MCF 10A (cell line): Measurements from ENCODE around the gene NAA10. TPM values are rescaled to one million over a fixed set of nuclear protein-coding genes. Genes with fewer than 3 reads are reported as not detected.

Experiments
- BruUV-seq: library from RNA; stranded (reverse); fragments of 400-500 nt; replicated peaks from 2 replicates; lab custom pipeline; 2021; lab: Mats Ljungman, UMichigan
- CTCF ChIA-PET: fragments of 300-600 bp; sonication (Branson Sonifier 250); formaldehyde crosslinking; extraction: SDS; loops from one replicate; lab custom pipeline; 2021; ENCODE audit warnings: antibody characterized with exemption, inconsistent platforms; lab: Yijun Ruan, JAX
- POLR2A ChIA-PET: fragments of 300-600, 350-650 bp; sonication (Branson Sonifier 250); formaldehyde crosslinking; extraction: SDS; loops from one replicate; lab custom pipeline; 2020; ENCODE audit warnings: antibody characterized with exemption, inconsistent platforms; lab: Yijun Ruan, JAX
- DNase-seq: peaks from one replicate; pipeline ENCODE4 v3.0.0-alpha.2; 2018; ENCODE audit not compliant: unreplicated experiment
- H3K27ac Mint-ChIP-seq: one replicate; pipeline ENCODE4 v1.8.0; 2022; ENCODE audit warnings: mild to moderate bottlenecking, low read depth, mixed read lengths; ENCODE audit not compliant: unreplicated experiment
- H3K27me3 Mint-ChIP-seq: one replicate; pipeline ENCODE4 v1.8.0; 2022; ENCODE audit warnings: mixed read lengths; ENCODE audit not compliant: insufficient read depth, unreplicated experiment
- H3K36me3 Mint-ChIP-seq: one replicate; pipeline ENCODE4 v1.8.0; 2022; ENCODE audit warnings: mild to moderate bottlenecking, moderate library complexity, mixed read lengths; ENCODE audit not compliant: insufficient read depth, unreplicated experiment
- H3K4me1 Mint-ChIP-seq: one replicate; pipeline ENCODE4 v1.8.0; 2022; ENCODE audit warnings: mixed read lengths; ENCODE audit not compliant: insufficient read depth, unreplicated experiment
- H3K4me3 Mint-ChIP-seq: one replicate; pipeline ENCODE4 v1.8.0; 2022; ENCODE audit warnings: mild to moderate bottlenecking, moderate library complexity, mixed read lengths; ENCODE audit not compliant: unreplicated experiment
- H3K9me3 Mint-ChIP-seq: one replicate; pipeline ENCODE4 v1.8.0; 2022; ENCODE audit warnings: mixed read lengths; ENCODE audit not compliant: unreplicated experiment
- intact Hi-C: fragments of 100-400 bp; cut with micrococcal nuclease; formaldehyde crosslinking; loops from 2 replicates; pipeline ENCODE4 v1.14.1; 2022
- total RNA-seq: library from RNA; stranded (reverse); gene quantifications from 2 replicates; pipeline ENCODE4 v1.2.3, GENCODE V29; 2022
- TF ChIP-seq, protein P1 (sequence below): fragments of 200-600 bp; IDR thresholded peaks from one replicate; pipeline ENCODE4 v1.8.0; 2022; ENCODE audit warnings: antibody characterized with exemption, mild to moderate bottlenecking; ENCODE audit not compliant: unreplicated experiment

NAA10 gene
- total RNA-seq, 1 experiment from 2014 or later, result 166 TPM

DNA sequence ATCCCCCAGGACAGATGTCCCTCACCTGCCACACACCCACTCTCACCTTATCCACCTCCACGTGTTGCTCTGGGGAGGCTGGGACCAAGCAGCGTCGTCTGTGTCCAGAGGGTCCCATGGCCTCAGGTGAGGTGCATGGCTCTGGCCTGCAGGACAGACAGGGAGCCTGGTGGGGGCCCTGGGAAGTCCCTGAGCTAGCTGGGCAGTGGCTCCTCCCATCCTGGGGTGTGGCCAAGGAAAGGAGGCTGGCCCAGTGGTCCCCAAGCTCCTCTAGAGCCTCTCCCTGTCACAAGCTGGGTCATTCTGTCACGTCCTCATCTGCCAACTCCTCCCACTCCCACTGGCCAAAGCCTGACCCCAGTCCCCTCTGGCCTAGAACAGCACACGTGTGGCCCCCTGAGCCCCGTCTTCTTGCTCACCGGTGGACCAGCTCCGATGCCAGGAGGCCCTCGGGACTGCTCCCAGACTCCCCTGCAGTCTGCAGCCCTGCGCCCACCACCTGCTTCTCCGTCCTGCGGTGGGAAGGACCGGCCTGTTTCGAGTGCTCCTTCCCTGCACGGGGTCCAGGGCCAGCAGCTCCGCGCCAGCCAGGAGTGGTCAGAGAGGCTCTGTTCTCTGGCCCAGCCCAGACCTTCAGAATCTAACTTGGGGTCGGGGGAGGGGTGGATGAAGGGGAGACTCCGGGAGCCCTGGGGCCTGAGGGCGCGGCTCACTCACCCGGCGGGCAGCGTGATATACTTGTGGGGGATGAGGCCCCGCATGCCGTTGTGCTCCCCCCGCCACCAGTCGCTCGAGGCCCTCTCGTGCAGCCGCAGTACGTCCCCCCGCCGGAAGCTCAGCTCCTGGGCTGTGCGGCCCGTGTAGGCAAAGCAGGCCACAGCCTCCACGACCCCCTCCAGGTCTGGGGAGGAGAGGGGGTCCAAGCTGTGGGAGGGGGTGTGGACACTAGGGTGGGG is 25.5 kb downstream of the NAA10 start:
- BruUV-seq, result no TSS peak
- ChIA-PET CTCF (interaction anchor here (0.6 to 5.0 kb wide), 3 partner anchors 13 to 202 kb away, joined by 3 to 31 read pairs (median 17); no protein-coding TSS in a partner anchor), POLR2A (no interaction called here)
- no peaks in the 10 kb centered on the region for H3K36me3 Mint-ChIP-seq
- H3K4me1 Mint-ChIP-seq, result no peaks in the 10 kb centered on the region
- H3K27me3 Mint-ChIP-seq, result peaks cover 14% of the 10 kb centered on the region
- no peak overlapping the region for H3K27ac Mint-ChIP-seq
- no peak for DNase-seq
- no peak overlapping the region for H3K4me3 Mint-ChIP-seq
- TF ChIP-seq, protein P1, sequence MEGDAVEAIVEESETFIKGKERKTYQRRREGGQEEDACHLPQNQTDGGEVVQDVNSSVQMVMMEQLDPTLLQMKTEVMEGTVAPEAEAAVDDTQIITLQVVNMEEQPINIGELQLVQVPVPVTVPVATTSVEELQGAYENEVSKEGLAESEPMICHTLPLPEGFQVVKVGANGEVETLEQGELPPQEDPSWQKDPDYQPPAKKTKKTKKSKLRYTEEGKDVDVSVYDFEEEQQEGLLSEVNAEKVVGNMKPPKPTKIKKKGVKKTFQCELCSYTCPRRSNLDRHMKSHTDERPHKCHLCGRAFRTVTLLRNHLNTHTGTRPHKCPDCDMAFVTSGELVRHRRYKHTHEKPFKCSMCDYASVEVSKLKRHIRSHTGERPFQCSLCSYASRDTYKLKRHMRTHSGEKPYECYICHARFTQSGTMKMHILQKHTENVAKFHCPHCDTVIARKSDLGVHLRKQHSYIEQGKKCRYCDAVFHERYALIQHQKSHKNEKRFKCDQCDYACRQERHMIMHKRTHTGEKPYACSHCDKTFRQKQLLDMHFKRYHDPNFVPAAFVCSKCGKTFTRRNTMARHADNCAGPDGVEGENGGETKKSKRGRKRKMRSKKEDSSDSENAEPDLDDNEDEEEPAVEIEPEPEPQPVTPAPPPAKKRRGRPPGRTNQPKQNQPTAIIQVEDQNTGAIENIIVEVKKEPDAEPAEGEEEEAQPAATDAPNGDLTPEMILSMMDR, result no peak
- H3K9me3 Mint-ChIP-seq, result no peaks in the 10 kb centered on the region
- intact Hi-C loops, result no loop called here

DNA sequence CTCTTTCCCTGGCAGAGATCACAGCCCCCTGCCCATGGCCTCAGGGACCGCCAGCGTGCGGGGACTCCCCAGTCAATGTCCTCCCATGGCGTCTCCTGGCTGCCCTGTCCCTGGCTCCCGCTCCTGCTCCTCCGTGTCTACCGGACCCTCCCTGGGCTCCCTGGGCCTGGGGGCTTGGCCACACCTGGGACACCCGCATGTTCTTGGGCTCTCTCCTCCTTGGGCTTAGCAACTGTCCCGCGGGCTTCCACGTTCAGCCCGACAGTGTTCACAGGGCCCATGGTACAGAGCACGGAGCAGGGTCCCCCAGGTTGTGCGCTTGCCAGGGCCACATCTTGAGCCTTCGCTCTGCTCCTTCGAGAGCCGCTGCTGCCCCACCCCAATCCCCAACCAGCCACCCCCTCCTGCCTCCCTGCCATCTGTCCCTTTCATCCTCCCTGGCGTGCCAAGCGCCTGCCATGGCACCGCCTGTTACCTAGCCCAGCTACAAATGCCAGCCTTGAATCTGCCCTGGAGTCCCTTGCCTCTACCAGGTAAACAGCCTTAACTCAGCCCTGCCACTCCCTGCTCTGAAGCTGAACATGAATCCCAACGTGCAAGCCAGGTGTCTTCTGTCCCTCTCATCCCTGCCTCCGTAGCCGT is 26.5 kb downstream of the NAA10 start:
- H3K4me3 Mint-ChIP-seq, result no peak overlapping the region
- no peak overlapping the region for H3K27ac Mint-ChIP-seq
- ChIA-PET CTCF (interaction anchor here (0.6 to 2.6 kb wide), 3 partner anchors 14 to 201 kb away, joined by 3 to 17 read pairs (median 5); no protein-coding TSS in a partner anchor), POLR2A (no interaction called here)
- no peaks in the 10 kb centered on the region for H3K9me3 Mint-ChIP-seq
- H3K4me1 Mint-ChIP-seq, result no peaks in the 10 kb centered on the region
- TF ChIP-seq, protein P1, result no peak
- no TSS peak for BruUV-seq
- no peaks in the 10 kb centered on the region for H3K36me3 Mint-ChIP-seq
- intact Hi-C loops, result no loop called here
- DNase-seq, result no peak
- peaks cover 20% of the 10 kb centered on the region for H3K27me3 Mint-ChIP-seq

DNA sequence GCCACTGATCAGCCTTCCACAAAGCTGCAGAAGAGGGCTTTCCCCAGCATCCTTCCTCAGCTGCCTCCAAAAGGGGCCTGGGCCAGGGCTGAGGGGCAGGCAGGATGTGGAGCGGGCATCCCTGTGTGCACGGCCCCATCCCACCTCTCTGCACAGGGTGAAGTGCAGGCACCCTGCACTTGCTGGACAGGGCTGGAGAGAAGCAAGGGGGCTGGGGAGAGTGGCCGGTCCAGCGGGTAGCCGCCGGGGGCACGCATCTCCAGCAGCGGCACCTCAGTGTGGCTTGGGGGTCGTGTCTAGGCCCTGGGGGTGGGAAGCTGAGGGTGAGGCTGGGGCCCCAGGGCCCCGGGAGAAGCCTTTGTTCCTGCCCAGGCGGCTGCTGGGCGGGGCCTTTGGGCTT is 27.4 kb downstream of the NAA10 start:
- no peak for DNase-seq
- no peaks in the 10 kb centered on the region for H3K4me1 Mint-ChIP-seq
- intact Hi-C loops, result no loop called here
- no peaks in the 10 kb centered on the region for H3K36me3 Mint-ChIP-seq
- CTCF ChIA-PET, result interaction anchor here (0.6 to 2.6 kb wide), 4 partner anchors 15 to 619 kb away, joined by 3 to 17 read pairs (median 4); no protein-coding TSS in a partner anchor
- BruUV-seq, result no TSS peak
- no peaks in the 10 kb centered on the region for H3K9me3 Mint-ChIP-seq
- H3K27ac Mint-ChIP-seq, result no peak overlapping the region
- TF ChIP-seq, protein P1, result no peak
- no peak overlapping the region for H3K4me3 Mint-ChIP-seq
- H3K27me3 Mint-ChIP-seq, result peaks cover 23% of the 10 kb centered on the region
- POLR2A ChIA-PET, result no interaction called here
